Measurements from ENCODE around the gene CYLD.

CYLD gene

GRCh38 chr16:50781518-50781917 lies 39.6 kb downstream of the CYLD start:
- DNase-seq, result no peak

- no peak for DNase-seq
Measured at GRCh38 chr16:50789757-50790156, 47.9 kb downstream of the CYLD start.

- no peak for DNase-seq
Measured at GRCh38 chr16:50791522-50791921, 49.6 kb downstream of the CYLD start.

- DNase-seq, result no peak
Measured at GRCh38 chr16:50796829-50797228, 54.9 kb downstream of the CYLD start.

- no peak for DNase-seq
Measured at GRCh38 chr16:50797456-50797855, 55.6 kb downstream of the CYLD start.

GRCh38 chr16:50800074-50800473 lies 58.2 kb downstream of the CYLD start:
- no peak for DNase-seq

- DNase-seq, result no peak
Measured at GRCh38 chr16:50801036-50801435, 59.1 kb downstream of the CYLD start.

GRCh38 chr16:50802000-50802399 lies 60.1 kb downstream of the CYLD start:
- DNase-seq, result no peak

GRCh38 chr16:50802961-50803360 lies 61.1 kb downstream of the CYLD start:
- no peak for DNase-seq

GRCh38 chr16:50804290-50804907 lies 62.5 kb downstream of the CYLD start:
- DNase-seq, result no peak

- DNase-seq, result peak; percentile 57 to 98 (median 90)
Measured at GRCh38 chr16:50806099-50807062, 64.5 kb downstream of the CYLD start.

GRCh38 chr16:50808929-50809538 lies 67.1 kb downstream of the CYLD start:
- DNase-seq, result no peak

GRCh38 chr16:50809561-50809960 lies 67.7 kb downstream of the CYLD start:
- no peak for DNase-seq

GRCh38 chr16:50810241-50810965 lies 68.5 kb downstream of the CYLD start:
- no peak for DNase-seq

- no peak for DNase-seq
Measured at GRCh38 chr16:50812046-50812445, 70.2 kb downstream of the CYLD start.

GRCh38 chr16:50812876-50813466 lies 71.1 kb downstream of the CYLD start:
- no peak for DNase-seq

- no peak for DNase-seq
Measured at GRCh38 chr16:50814052-50814451, 72.2 kb downstream of the CYLD start.

- no peak for DNase-seq
Measured at GRCh38 chr16:50814541-50814940, 72.7 kb downstream of the CYLD start.

- DNase-seq, result no peak
Measured at GRCh38 chr16:50815382-50815781, 73.5 kb downstream of the CYLD start.

- DNase-seq, result no peak
Measured at GRCh38 chr16:50816901-50817555, 75.1 kb downstream of the CYLD start.

- no peak for DNase-seq
Measured at GRCh38 chr16:50818380-50818779, 76.5 kb downstream of the CYLD start.

GRCh38 chr16:50819706-50820105 lies 77.8 kb downstream of the CYLD start:
- DNase-seq, result no peak

All from C1 segment of cervical spinal cord (tissue), 14 donors.